ENCODE data around the gene ACBD3. TPM values are rescaled to one million over a fixed set of nuclear protein-coding genes. Genes with fewer than 3 reads are reported as not detected.
A peak's percentile ranks its signal among the peaks of the same experiment; 100 is the strongest.

The ACBD3 gene
- total and polyA plus RNA-seq, 12 donors: 5.4 to 49.1 (median 33.1) TPM

GRCh38 chr1:226128487-226129075 lies 58.0 kb downstream of the ACBD3 start:
- H3K9me3 ChIP-seq (replicated peaks in 1 of 3): no peaks in the 10 kb centered on the region
- H3K4me1 ChIP-seq (replicated peaks in 1 of 2): no peaks in the 10 kb centered on the region
- 75 to 92% (median 81%) methylated on average over 8 of the region's 8 CpGs for WGBS, 4 donors
- DNase-seq: peak in 2 of 7 donors; percentile 9 to 36
- H3K27me3 ChIP-seq: peaks cover 8% of the 10 kb centered on the region
- H3K27ac ChIP-seq: no peak overlapping the region
- TF ChIP-seq POLR2A (IDR thresholded peaks at IDR 0.05): no peak
- TF ChIP-seq CTCF (IDR thresholded peaks at IDR 0.05): no peak
- intact Hi-C loops (cut with DNase I): loop anchor here (5.0 kb wide), 1 partner anchor 204 kb away; no protein-coding TSS in a partner anchor
- H3K4me3 ChIP-seq: no peak overlapping the region
- no peaks in the 10 kb centered on the region for H3K36me3 ChIP-seq (replicated peaks in 1 of 2)

GRCh38 chr1:226126824-226127569 lies 59.5 kb downstream of the ACBD3 start:
- 55 to 69% (median 63%) methylated on average over 6 to 31 of the region's 31 CpGs for WGBS, 4 donors
- intact Hi-C loops (cut with DNase I): loop anchor here (5.0 kb wide), 1 partner anchor 205 kb away; no protein-coding TSS in a partner anchor
- Histone ChIP-seq H3K4me1 (replicated peaks in 1 of 2) (peaks cover 4 to 7% of the 10 kb centered on the region in 2 donors), H3K9me3 (replicated peaks in 1 of 3) (no peaks in the 10 kb centered on the region), H3K27me3 (peaks cover 8% of the 10 kb centered on the region), H3K4me3 (no peak overlapping the region), H3K27ac (no peak overlapping the region), H3K36me3 (replicated peaks in 1 of 2) (no peaks in the 10 kb centered on the region)
- TF ChIP-seq POLR2A (IDR thresholded peaks at IDR 0.05): no peak
- TF ChIP-seq CTCF (IDR thresholded peaks at IDR 0.05): no peak
- DNase-seq: peak in 1 of 7 donors; percentile 10

GRCh38 chr1:226125831-226126230 lies 60.7 kb downstream of the ACBD3 start:
- Histone ChIP-seq H3K4me1 (replicated peaks in 1 of 2) (peaks cover 4 to 12% of the 10 kb centered on the region in 2 donors), H3K9me3 (replicated peaks in 1 of 3) (no peaks in the 10 kb centered on the region), H3K27ac (no peak overlapping the region), H3K27me3 (peaks cover 8% of the 10 kb centered on the region), H3K4me3 (no peak overlapping the region), H3K36me3 (replicated peaks in 1 of 2) (no peaks in the 10 kb centered on the region)
- TF ChIP-seq CTCF (IDR thresholded peaks at IDR 0.05) (no peak), POLR2A (IDR thresholded peaks at IDR 0.05) (no peak)
- DNase-seq: no peak
- intact Hi-C loops (cut with DNase I): loop anchor here (2.0 to 5.0 kb wide), 2 partner anchors 69 to 206 kb away; no protein-coding TSS in a partner anchor
- WGBS, 4 donors: 76 to 93% (median 88%) methylated on average over 10 of the region's 10 CpGs

GRCh38 chr1:226125097-226125630 lies 61.4 kb downstream of the ACBD3 start:
- no peak overlapping the region for H3K4me3 ChIP-seq
- no peak overlapping the region for H3K27ac ChIP-seq
- intact Hi-C loops (cut with DNase I): loop anchor here (2.0 to 5.0 kb wide), 2 partner anchors 70 to 207 kb away; no protein-coding TSS in a partner anchor
- H3K27me3 ChIP-seq: peaks cover 8% of the 10 kb centered on the region
- TF ChIP-seq CTCF (IDR thresholded peaks at IDR 0.05) (peak; percentile 79 to 96 (median 88)), POLR2A (IDR thresholded peaks at IDR 0.05) (no peak)
- H3K9me3 ChIP-seq (replicated peaks in 1 of 3): no peaks in the 10 kb centered on the region
- peaks cover 4 to 12% of the 10 kb centered on the region in 2 donors for H3K4me1 ChIP-seq (replicated peaks in 1 of 2)
- WGBS, 4 donors: 0 to 4% (median 2%) methylated on average over 4 to 12 of the region's 12 CpGs
- peak; percentile 69 to 92 (median 86) for DNase-seq
- no peaks in the 10 kb centered on the region for H3K36me3 ChIP-seq (replicated peaks in 1 of 2)
